HL-60/S4 treated with retinoic acid at 250 ng/mL for 4 days and 3 days (cell line): ENCODE measurements around the gene PKD2L2.
"Not testable (repeated sequence)": the region's sequence is repeated elsewhere in the genome, so short reads cannot be mapped to it uniquely, and the experiment has no call there.

Source experiments
- in situ Hi-C: fragments of 300-500 bp; cut with MboI; formaldehyde crosslinking; loops from 2 replicates; pipeline ENCODE4 v1.7.0; 2022; ENCODE audit warnings: low sequenced_read_pairs

Gene PKD2L2

DNA sequence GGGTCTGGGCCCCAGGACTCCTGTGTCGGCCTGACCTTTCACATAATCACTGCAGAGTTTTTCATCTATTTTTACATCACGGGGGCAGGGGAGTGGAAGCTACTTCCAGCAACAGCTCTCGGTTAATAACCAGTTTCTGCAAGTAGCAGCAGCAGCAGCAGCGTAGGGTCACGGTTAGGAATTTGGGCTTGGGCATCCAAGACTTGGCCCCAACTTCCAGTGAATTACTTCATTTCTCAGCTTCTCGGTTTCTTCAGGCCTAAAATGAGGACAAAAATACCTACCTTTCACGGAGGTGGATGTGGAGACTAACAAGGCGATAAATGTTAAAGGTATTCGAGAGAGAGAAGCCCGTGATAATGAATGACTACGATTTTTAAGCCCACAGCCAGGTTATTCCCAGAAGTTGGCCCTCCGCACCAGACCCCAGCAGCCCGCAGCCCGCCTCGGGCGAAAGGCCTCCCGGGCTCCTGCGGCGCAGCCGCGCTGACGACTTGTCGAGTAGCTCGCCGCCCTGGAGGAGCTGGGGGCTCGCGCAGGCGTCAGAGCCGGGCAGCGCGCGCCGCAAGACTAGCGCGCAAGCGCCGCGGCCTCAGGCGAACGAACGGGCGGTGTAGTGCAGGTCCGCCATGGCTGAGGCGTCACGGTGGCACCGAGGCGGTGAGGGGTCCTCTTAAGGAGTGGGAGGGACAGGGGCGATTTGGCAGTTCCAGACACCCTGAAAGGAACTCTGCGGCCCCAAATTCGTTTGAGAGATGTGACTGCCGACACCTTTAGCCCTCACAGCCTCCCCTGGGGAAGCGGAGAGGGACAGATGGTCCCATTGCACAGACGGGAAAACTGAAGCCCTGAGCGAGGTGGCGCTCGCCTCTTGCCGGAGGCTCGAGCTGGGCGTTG lies at the start of gene PKD2L2:
PKD2L2 (plus strand) TSS at position 595 of the 897 bp plus-strand sequence; CDS start at position 630, 35 bp downstream.
- in situ Hi-C loops: no loop called here

DNA sequence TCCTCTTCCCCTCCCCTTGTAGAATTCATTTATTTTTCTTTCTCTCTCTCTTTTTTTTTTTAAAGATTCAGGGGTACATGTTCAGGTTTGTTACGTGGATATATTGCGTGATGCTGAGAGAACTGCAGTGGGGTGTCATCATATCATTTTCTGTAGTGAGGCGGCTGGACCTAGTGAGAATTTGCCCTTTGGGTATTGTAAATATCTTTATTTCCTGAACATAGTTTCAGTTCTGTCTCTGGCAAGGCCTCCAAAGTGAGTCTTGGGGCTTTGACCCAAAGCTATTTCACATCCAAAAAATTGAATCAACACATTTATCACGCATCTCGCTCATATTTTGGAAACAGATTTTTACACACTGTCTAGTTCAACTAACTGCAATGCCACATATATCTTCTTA lies 47.0 kb upstream of the PKD2L2 start:
- in situ Hi-C loops: no loop called here

DNA sequence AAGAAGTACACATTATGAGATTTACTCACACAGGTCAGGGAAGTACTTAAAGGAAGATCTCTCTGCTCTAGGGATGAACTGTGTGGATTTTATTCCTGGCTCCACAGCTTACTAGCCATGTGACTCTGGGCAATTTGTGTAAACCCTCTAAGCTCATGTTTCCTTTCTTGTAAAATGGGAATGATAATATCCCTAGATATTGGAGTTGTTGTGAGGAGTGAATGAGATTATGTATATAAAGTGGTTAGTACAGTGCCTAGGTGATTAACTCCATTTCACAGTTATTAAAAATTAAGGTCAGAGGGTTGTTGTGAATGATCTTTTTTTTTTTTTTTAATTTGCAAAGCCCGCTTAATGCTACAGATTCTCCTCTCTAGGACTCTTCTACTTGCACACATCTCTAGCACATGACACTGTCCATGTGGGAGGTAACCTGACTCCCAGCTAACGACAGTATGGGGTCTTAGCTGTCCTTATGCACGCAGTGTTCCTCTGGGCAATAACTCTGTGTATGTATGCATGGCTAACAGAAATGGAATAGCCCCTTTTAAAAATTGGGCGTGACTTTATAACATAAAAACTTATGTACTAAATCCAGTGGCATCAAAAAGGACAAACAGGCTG lies 45.5 kb upstream of the PKD2L2 start:
- in situ Hi-C loops: no loop called here

DNA sequence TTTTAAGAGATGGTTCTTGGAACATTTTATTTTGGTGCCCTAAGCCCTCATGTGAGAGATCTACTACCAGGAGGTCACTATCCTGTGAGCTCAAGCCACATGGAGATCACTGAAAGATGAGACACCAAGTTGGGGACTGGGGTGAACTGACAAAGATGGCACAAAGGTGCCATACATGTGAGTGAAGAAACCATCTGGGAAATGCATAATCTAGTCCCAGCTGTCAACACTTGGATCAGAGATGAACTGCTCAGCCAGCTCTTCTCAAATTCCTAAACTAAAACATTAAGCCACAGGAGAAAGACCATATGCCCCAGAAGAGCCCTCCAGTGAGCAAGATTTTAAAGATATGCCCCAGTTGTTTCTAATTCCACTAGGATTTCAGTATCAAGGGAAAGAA lies 43.8 kb upstream of the PKD2L2 start:
- in situ Hi-C loops: no loop called here

DNA sequence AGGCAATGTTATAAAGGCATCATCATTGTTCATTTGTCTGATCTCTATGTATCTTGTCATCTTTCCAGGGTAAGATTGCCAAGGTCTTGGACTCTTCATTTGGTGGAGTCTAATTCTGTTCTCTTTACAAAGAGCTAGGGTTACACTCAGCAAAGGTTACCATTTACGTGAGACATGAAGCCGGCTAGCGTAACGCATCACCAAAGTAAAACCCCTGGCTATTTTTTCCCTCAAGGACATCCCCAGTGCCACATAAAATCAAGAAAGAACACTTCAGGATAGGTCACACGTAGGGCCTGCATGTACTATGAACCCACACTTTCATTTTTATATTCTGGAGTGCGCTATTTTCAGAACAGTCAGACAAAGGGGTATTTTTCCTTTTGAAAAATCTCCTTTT lies 41.6 kb upstream of the PKD2L2 start:
- in situ Hi-C loops: no loop called here

DNA sequence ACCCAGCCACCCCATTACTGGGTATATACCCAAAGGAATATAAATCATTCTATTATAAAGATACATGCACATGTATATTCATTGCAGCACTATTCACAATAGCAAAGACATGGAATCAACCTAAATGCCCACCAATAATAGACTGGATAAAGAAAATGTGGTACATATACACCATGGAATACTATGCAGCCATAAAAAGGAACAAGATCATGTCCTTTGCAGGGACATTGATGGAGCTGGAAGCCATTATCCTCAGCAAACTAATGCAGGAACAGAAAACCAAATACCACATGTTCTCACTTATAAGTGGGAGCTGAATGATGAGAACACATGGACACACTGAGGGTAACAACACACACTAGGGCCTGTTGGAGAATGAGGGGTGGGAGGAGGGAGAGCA lies 36.1 kb upstream of the PKD2L2 start:
- in situ Hi-C loops: not testable (repeated sequence)

DNA sequence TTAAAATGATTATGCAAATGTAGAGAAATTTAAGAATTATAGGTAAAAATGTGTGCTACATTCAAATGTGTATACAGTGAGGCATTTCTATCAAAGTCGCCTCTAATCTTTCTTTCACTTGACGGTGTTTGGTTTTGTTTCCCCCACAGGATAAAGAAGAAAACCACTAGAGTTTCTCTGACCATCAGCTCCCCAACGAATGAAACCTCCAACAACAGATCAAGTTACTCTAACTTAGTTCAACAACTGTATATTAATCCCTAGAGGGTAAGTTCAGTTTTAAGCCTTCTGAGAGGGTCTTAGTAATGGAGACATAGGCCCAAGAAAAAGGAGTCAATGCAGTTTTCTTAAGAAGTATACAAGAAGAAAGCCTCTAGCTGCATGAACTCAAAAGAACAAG lies 33.1 kb upstream of the PKD2L2 start:
- in situ Hi-C loops: no loop called here

DNA sequence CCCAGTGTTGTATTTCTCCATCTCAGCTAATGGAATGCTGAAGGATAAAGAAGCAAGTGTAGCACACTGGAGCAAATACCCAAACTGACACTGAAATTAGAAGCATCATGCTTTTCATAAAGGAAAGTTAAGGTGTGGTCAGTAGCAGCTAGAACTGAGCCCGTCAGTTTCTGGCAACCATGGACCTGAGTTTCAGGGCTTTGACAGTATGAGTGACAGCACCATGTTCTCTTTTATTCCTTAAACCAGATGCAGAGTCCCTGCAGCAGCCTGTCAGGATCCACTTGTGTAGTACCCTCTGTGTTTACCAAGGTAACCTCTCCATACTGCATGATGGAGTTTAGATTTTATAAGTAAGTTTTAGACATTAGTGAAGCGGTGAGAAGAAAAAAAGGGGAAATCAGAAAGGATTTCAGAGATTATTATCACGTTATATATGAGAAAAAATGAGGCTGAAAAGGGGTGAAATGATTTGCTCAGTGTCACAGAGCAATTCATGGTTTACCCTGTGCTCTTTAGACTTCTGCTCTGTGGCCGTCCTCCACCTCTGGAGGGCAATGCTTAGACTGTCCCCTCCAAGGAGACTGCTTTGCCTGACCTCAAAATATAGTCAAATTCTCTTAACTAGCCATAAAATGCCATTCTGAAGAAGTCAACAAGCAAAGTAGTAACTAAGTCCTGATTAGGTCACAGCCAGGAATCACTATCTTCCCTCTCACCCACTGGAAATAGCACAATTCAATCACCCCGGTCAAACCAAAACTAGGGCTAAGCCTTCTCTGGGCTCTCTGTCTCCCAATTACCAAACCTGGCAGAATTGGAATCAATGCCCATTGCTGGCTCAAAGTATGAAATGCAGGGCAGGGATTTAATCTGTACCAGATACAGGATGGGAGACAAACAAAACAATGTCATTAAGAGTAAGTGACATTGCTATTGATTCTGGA lies 32.1 kb upstream of the PKD2L2 start:
- in situ Hi-C loops: no loop called here

DNA sequence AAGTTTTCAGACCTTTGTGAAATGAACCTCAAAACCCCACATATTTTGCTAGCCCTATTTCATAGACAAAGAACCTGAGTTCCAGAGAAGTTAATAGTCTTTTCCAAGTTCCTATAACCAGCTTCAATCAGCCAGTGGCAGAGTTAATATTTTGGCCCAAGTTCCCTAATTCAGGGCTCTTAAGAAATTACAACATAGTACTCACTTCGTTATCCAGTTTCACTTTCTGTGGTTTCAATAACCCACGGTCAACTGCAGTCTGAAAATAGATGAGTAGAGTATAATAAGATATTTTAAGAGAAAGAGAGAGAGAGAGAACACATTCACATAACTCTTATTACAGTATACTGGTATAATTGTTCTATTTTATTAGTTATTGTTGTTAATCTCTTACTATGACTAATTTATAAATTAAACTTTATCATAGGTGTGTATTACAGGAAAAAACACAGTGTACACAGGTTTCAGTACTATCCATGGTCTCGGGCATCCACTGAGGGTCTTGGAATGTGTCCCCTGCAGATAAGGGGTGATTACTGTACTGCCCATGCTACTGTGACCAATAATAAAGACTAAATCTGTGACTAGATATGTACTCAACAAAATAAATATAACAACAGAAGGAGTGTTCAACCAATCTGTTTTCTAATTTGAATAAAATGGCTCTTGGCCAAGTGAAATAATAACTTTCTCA lies 30.9 kb upstream of the PKD2L2 start:
- in situ Hi-C loops: no loop called here

DNA sequence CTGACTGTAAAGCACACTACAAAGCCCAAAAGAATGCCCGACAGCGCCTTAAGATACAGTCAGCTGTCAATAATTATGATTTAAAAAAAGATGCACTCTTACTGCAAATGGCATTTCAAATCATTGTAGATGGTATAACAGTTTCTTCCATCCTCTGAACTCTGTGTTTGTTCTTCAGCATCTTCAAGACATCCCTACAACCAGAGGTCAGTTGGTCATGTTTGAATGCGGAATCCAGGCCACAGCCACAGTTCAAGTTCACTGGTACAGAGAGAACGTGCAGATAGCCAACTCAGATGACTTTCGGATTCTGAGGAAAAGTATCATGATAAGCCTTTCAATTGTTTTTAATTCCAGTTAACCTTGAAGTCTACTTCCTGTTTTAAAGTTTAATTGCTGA lies 30.3 kb upstream of the PKD2L2 start:
- in situ Hi-C loops: no loop called here

DNA sequence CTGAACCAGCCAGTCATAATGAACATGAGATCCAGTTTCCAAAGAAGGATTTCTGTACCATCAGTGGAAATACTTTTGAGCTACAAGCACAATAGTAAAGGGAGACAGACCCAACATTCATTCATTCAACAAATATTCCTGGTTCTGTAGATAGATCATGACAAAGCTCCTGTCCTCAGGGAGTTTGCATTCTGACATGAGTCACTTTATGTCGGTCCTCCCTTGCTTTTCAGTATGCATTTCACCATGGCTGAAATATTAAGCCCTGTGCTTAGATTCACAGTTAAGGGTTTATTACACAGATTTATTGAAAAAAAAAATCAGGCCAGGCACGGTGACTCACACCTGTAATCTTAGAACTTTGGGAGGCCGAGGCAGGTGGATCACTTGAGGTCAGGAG lies 27.0 kb upstream of the PKD2L2 start:
- in situ Hi-C loops: no loop called here

DNA sequence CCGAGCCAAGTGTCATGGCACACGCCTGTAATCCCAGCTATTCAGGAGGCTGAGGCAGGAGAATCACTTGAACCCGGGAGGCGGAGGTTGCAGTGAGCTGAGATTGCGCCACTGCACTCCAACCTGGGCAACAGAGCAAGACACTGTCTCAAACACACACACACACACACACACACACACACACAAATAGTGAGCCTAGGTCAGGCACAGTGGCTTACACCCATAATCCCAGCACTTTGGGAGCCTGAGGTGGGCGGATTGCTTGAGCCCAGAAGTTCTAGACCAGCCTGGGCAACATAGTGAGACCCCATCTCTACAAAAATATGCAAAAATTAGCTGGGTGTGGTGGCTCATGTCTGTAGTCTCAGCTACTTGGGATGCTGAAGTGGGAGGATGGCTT lies 25.6 kb upstream of the PKD2L2 start:
- in situ Hi-C loops: not testable (repeated sequence)

DNA sequence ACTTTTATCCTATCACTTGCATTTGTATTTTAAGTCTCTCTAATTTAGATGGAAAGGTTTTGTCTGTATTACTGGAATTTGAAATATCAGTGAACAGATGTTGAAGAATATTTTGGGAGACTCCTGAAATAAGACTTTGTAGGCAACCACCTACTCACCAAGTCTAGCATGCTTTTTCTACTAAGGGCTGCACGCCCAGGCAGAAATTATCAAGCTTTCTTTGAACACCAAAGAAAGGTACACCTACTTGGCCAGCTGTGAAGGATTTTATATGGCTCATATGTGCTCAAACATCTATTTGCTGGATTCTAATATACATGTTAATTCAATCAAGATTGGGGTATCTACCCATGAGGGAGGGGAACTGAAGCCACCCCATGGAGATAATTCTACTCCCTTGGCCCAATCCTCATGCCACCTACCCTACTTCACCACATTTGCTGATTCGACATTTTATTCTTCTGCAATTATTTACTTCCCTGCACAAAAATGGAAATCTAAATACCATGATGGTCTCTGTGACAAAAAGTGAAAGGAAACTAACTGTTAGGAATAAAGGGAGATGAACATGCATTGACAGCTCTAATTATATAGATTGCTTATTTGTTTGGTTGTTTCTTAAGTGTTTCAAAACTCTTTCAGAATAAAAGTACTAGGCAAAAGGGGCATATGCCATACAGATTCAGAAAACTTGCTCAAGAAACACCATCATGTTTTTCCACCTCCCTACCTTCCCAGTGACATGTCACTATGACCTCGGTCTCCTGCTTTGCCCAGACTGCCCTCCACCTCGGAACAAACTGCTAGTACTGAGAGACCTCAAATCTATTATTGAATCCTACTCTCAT lies 22.5 kb upstream of the PKD2L2 start:
- in situ Hi-C loops: no loop called here

DNA sequence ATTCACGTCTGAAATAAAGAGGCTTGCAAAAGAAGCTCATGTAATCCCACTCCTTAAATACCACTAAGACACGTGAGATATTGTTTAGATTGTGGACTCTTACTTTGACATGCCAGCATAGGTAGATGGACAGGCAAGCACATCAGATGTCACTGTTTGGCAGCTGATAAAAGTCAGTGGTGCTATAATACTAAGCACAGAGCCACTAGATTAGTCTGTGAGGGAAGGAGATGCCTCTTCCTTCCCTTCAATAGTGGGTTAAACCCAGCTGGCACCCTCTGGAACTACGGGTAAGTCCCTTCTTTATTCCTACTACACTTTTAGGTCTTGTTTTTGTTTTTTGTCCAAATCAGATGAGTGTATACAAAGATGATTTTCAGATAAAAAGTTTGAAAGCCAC lies 21.6 kb upstream of the PKD2L2 start, which contains the start of gene MYOT:
MYOT (plus strand) TSS at position 197 of the 400 bp plus-strand sequence. CDS start 2,792 bp downstream, outside the sequence.
- in situ Hi-C loops: no loop called here

DNA sequence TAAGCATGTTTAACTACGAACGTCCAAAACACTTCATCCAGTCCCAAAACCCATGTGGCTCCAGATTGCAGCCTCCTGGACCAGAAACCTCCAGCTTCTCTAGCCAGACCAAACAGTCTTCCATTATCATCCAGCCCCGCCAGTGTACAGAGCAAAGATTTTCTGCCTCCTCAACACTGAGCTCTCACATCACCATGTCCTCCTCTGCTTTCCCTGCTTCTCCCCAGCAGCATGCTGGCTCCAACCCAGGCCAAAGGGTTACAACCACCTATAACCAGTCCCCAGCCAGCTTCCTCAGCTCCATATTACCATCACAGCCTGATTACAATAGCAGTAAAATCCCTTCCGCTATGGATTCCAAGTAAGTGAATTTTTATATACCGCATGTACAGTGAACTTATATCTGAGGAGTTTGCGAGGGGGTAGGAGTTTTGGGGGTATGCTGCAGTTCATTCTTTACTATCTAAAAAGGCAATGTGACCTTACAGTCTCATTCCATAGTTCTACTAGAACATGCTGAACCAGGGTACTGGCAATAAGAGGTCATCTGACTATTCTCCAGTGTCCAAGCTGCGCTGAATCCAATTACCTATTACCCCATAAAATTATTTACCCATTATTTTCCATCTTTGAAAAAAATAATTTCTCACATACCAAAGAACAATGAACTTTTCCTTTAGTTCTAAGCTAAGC lies 18.5 kb upstream of the PKD2L2 start:
- in situ Hi-C loops: no loop called here

DNA sequence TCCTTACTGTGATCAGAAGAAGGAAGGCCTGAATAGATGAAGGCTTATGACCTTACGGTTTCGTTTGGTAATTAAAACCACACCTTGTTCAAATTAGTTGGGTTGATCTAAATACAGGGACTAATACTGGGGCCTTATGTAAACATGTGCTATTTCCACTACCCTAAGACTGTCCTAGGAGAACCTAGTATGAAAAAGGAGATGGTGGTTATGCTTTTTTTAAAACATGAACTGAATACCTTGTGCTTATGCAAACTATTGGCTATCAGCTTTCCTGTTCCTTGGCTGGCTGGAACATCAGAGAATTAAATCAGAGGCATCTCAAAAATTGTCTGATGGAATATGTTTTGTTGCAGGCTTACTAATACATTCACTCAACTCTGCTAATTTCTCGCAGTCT lies 17.7 kb upstream of the PKD2L2 start:
- in situ Hi-C loops: no loop called here

DNA sequence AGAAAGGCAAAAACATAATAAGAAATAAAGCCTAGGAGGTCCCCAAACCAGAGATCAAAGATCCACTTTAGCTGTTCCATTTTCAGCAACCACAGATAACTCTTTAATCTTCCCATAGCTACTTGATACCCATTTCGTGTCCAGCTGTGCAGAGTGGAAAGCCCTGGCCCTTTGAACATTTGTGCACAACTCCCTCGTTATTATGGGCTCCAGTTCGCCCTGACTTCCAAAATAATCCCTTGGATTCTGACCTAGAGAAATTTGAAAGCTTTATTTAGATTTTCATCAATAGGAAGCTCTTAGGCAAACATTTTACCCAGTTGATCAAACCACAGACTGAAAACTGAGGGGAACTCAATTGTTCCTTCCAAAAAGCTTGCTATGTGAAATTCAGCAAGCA lies 16.8 kb upstream of the PKD2L2 start:
- in situ Hi-C loops: no loop called here

DNA sequence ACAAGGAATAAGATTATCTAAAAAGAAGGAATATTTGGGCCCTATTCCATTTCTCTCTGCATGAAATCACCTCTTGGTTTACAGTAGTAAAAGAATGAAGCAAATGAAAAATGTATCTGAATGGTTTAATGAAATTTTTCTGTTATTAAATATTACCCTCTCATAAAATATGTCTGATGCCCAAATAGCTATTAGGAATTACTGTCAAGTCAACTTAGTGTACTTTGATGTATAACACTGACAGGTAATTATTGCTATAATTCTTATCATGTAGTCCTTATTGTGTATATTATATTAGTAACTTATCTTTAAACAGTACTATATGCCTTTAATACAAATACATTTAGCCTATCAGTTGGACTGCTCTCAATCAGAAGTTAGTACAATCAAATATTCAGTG lies 13.2 kb upstream of the PKD2L2 start:
- in situ Hi-C loops: no loop called here

DNA sequence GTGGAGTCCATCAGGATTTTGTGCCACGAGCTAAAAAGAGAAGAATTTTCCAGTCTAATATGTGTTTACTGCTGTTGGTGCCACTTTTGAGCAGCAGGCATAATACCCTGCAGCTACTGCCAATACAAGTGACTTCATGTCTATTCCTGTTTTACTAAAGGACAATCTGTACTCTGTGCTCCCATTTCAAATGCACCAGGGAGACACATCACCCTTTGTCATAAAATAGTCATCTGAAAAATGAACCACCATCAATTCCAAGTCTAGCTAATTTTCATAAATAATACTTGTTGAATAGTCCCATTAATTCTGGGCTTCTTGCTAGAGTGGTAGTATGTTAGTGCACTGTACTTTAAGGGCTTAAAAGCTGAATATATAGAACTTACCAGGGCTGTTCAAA lies 8.9 kb upstream of the PKD2L2 start:
- in situ Hi-C loops: no loop called here
